ENCODE results near the gene RYK. TPM values are rescaled to one million over a fixed set of nuclear protein-coding genes. Genes with fewer than 3 reads are reported as not detected.

Gene RYK
- total RNA-seq, 1 experiment from 2014 or later = 54.2 TPM

- Mint-ChIP-seq H3K4me3 (no peak overlapping the region), H3K4me1 (peaks cover 12% of the 10 kb centered on the region; the same call in 1 of the 2 replicates), H3K27me3 (ENCODE audit: low read depth) (no peaks in the 10 kb centered on the region), H3K36me3 (peaks cover 21% of the 10 kb centered on the region), H3K9me3 (no peaks in the 10 kb centered on the region), H3K27ac (peak overlapping the region; percentile 69)
- no peak for DNase-seq (ENCODE audit: low spot score)
- TF ChIP-seq ZNF281 (CRISPR knock-in tag; IDR thresholded peaks at IDR 0.05) (no peak), MLX (CRISPR knock-in tag; IDR thresholded peaks at IDR 0.05) (no peak), USF1 (CRISPR knock-in tag; IDR thresholded peaks at IDR 0.05) (no peak), ZNF671 (CRISPR knock-in tag; IDR thresholded peaks at IDR 0.05) (no peak), NFE2L1 (CRISPR knock-in tag; IDR thresholded peaks at IDR 0.05) (no peak), NR2C2 (CRISPR knock-in tag; IDR thresholded peaks at IDR 0.05) (no peak), NR3C1 (CRISPR knock-in tag; conservative IDR thresholded peaks at IDR 0.05; ENCODE audit: low read depth) (no peak)
- ATAC-seq = no peak
- ChIA-PET POLR2A (no interaction called here), CTCF (no interaction called here)
Measured at GRCh38 chr3:134163096-134163495, 87.6 kb downstream of the RYK start.

- POLR2A ChIA-PET = no interaction called here
- no peak for TF ChIP-seq TEAD4 (CRISPR knock-in tag; IDR thresholded peaks at IDR 0.05)
- TF ChIP-seq USF2 (CRISPR knock-in tag; IDR thresholded peaks at IDR 0.05) = peak; percentile 47
- Mint-ChIP-seq H3K27me3 (ENCODE audit: low read depth) (no peaks in the 10 kb centered on the region), H3K36me3 (peaks cover 17% of the 10 kb centered on the region), H3K4me1 (peaks cover 12% of the 10 kb centered on the region; the same call in 1 of the 2 replicates), H3K4me3 (no peak overlapping the region), H3K9me3 (no peaks in the 10 kb centered on the region), H3K27ac (peak overlapping the region; percentile 33; the same call in 1 of the 2 replicates)
- CTCF ChIA-PET = interaction anchor here (0.9 to 2.0 kb wide), 6 partner anchors 10 to 232 kb away, joined by 3 to 11 read pairs (median 5); no protein-coding TSS in a partner anchor
- DNase-seq (ENCODE audit: low spot score) = peak; percentile 45
- peak; percentile 96 for ATAC-seq
Measured at GRCh38 chr3:134161898-134162615, 88.6 kb downstream of the RYK start.

- Mint-ChIP-seq H3K27me3 (ENCODE audit: low read depth) (no peaks in the 10 kb centered on the region), H3K4me3 (no peak overlapping the region), H3K4me1 (no peaks in the 10 kb centered on the region), H3K36me3 (peaks cover 38% of the 10 kb centered on the region), H3K9me3 (no peaks in the 10 kb centered on the region), H3K27ac (no peak overlapping the region)
- POLR2A ChIA-PET = no interaction called here
- no peak for ATAC-seq
- CTCF ChIA-PET = no interaction called here
- no peak for TF ChIP-seq SMAD4 (CRISPR knock-in tag; IDR thresholded peaks at IDR 0.05)
- no peak for TF ChIP-seq ZNF232 (CRISPR knock-in tag; IDR thresholded peaks at IDR 0.05)
- TF ChIP-seq STAT6 (CRISPR knock-in tag; conservative IDR thresholded peaks at IDR 0.05; ENCODE audit: low read depth) = no peak
- no peak for TF ChIP-seq CREB1 (CRISPR knock-in tag; IDR thresholded peaks at IDR 0.05)
- no peak for TF ChIP-seq USF2 (CRISPR knock-in tag; IDR thresholded peaks at IDR 0.05)
- TF ChIP-seq NFYB (CRISPR knock-in tag; conservative IDR thresholded peaks at IDR 0.05; ENCODE audit: low read depth) = no peak
- TF ChIP-seq ZNF671 (CRISPR knock-in tag; IDR thresholded peaks at IDR 0.05) = no peak
- TF ChIP-seq SP1 (CRISPR knock-in tag; conservative IDR thresholded peaks at IDR 0.05) = no peak
- DNase-seq (ENCODE audit: low spot score) = no peak
Measured at GRCh38 chr3:134155446-134155845, 95.2 kb downstream of the RYK start.
